Endothelial cell of umbilical vein (primary cell): Measurements from ENCODE around the gene FRY. TPM values are rescaled to one million over a fixed set of nuclear protein-coding genes. Genes with fewer than 3 reads are reported as not detected.

ENCODE experiments used
- BruUV-seq: library from RNA; stranded (reverse); fragments of 400-500 nt; replicated peaks from 2 replicates; lab custom pipeline; 2021; lab: Mats Ljungman, UMichigan
- CTCF ChIA-PET: fragments of 300-600, 350-600 bp; sonication (Branson Sonifier 250); formaldehyde crosslinking; loops from one replicate; lab custom pipeline; 2021; ENCODE audit warnings: antibody characterized with exemption, inconsistent platforms; lab: Charles Lee
- POLR2A ChIA-PET: fragments of 300-600, 350-600 bp; sonication (Branson Sonifier 250); formaldehyde crosslinking; loops from one replicate; lab custom pipeline; 2021; ENCODE audit warnings: antibody characterized with exemption, inconsistent platforms; lab: Charles Lee
- DNase-seq: peaks from one replicate; pipeline ENCODE4 v3.0.0-alpha.2; 2011; ENCODE audit warnings: low read depth, low spot score
- FAIRE-seq: peaks from 2 replicates; lab custom pipeline; 2011; peaks lifted over from hg19 to GRCh38; lab: Jason Lieb, UNC
- H2AFZ ChIP-seq: 2 replicates; pipeline ENCODE4 v1.6.0; 2012; ENCODE audit warnings: low read depth, low read length, control low read depth, inconsistent platforms
- H3K27ac ChIP-seq: 2 replicates; pipeline ENCODE4 v1.5.1; 2011; ENCODE audit warnings: low read depth, mild to moderate bottlenecking, control low read depth, low read length, moderate library complexity; ENCODE audit not compliant: insufficient read depth
- H3K27me3 ChIP-seq, 2 experiments: 2 replicates each; pipeline versions ENCODE4 v1.6.0 to v1.6.1; 2011; ENCODE audit warnings: low read length in 2 of 2, mixed read lengths in 1 of 2; ENCODE audit not compliant: control insufficient read depth in 2 of 2, insufficient read depth in 2 of 2
- H3K36me3 ChIP-seq, 2 experiments: 2 replicates in 1 of 2; 3 replicates in 1 of 2; pipeline ENCODE4 v1.5.1; 2011; ENCODE audit warnings: low read length in 2 of 2, mild to moderate bottlenecking in 1 of 2, moderate library complexity in 1 of 2; ENCODE audit not compliant: control insufficient read depth in 2 of 2, insufficient read depth in 2 of 2; ENCODE audit errors: extremely low read depth in 1 of 2
- H3K4me1 ChIP-seq: 3 replicates; pipeline ENCODE4 v1.5.1; 2011; ENCODE audit warnings: mild to moderate bottlenecking, low read length; ENCODE audit not compliant: control insufficient read depth, insufficient read depth; ENCODE audit errors: extremely low read depth
- H3K4me2 ChIP-seq: 2 replicates; pipeline ENCODE4 v1.6.1; 2011; ENCODE audit warnings: low read length, control low read depth, mixed read lengths; ENCODE audit not compliant: insufficient read depth
- H3K4me3 ChIP-seq, 3 experiments: fragments of 200-600 bp in 1 of 3; sonication (generic), shearing (Covaris generic) in 1 of 3; replicated peaks in 1 of 3; 2 replicates each; pipeline ENCODE4 v1.5.1; 2011 to 2016; ENCODE audit warnings: control low read depth in 3 of 3, low read length in 3 of 3, mild to moderate bottlenecking in 2 of 3, inconsistent platforms in 1 of 3, low read depth in 1 of 3, moderate library complexity in 1 of 3; ENCODE audit not compliant: insufficient read depth in 1 of 3
- H3K79me2 ChIP-seq: 2 replicates; pipeline ENCODE4 v1.6.0; 2012; ENCODE audit warnings: low read length, inconsistent platforms; ENCODE audit not compliant: control insufficient read depth, insufficient read depth
- H3K9ac ChIP-seq: replicated peaks from 2 replicates; pipeline ENCODE3; 2011; ENCODE audit warnings: low read length, control low read depth; ENCODE audit not compliant: insufficient read depth; ENCODE audit errors: extremely low read depth
- H3K9me1 ChIP-seq: replicated peaks from 3 replicates; pipeline ENCODE4 v1.6.0; 2011; ENCODE audit warnings: mild to moderate bottlenecking, low read length; ENCODE audit not compliant: control insufficient read depth, insufficient read depth; ENCODE audit errors: extremely low read depth
- H3K9me3 ChIP-seq: replicated peaks from 2 replicates; pipeline ENCODE4 v1.5.1; 2012; ENCODE audit warnings: low read length, inconsistent platforms; ENCODE audit not compliant: control insufficient read depth, insufficient read depth
- H4K20me1 ChIP-seq: replicated peaks from 2 replicates; pipeline ENCODE3; 2011; ENCODE audit warnings: mild to moderate bottlenecking, low read length; ENCODE audit not compliant: control insufficient read depth, insufficient read depth; ENCODE audit errors: extremely low read depth
- CTCF ChIP-seq, 2 donors: IDR thresholded peaks; 1 replicate in 1 of 2; 2 replicates in 1 of 2; pipeline ENCODE4 v1.5.1; 2011; ENCODE audit warnings: low read length in 2 of 2, mild to moderate bottlenecking in 2 of 2, moderate library complexity in 2 of 2, control low read depth in 1 of 2, inconsistent platforms in 1 of 2, low read depth in 1 of 2; ENCODE audit not compliant: insufficient read depth in 1 of 2; ENCODE audit errors: extremely low read depth in 1 of 2
- EZH2 ChIP-seq: IDR thresholded peaks from 2 replicates; pipeline ENCODE4 v1.6.1; 2012; ENCODE audit warnings: borderline replicate concordance, low read depth, mild to moderate bottlenecking, moderate library complexity, low read length, inconsistent platforms; ENCODE audit not compliant: severe bottlenecking
- FOS ChIP-seq: IDR thresholded peaks from 2 replicates; pipeline ENCODE4 v1.6.1; 2011; ENCODE audit warnings: mild to moderate bottlenecking, low read length, moderate library complexity, borderline replicate concordance; ENCODE audit not compliant: insufficient read depth
- GATA2 ChIP-seq: IDR thresholded peaks from 2 replicates; pipeline ENCODE4 v1.7.0; 2011; ENCODE audit warnings: low read depth, mild to moderate bottlenecking, moderate library complexity, mixed read lengths, low read length; ENCODE audit not compliant: insufficient read length, insufficient read depth
- JUN ChIP-seq: IDR thresholded peaks from 2 replicates; pipeline ENCODE4 v1.6.1; 2011; ENCODE audit warnings: borderline replicate concordance, low read depth; ENCODE audit not compliant: insufficient read length, insufficient read depth
- MAX ChIP-seq: IDR thresholded peaks from 2 replicates; pipeline ENCODE4 v1.6.1; 2011; ENCODE audit not compliant: insufficient read depth, insufficient read length
- MYC ChIP-seq: IDR thresholded peaks from one replicate; pipeline ENCODE4 v1.6.1; 2011; ENCODE audit warnings: mild to moderate bottlenecking, low read depth, low read length
- POLR2A ChIP-seq: IDR thresholded peaks from 2 replicates; pipeline ENCODE4 v1.6.1; 2012; ENCODE audit warnings: low read depth, mild to moderate bottlenecking, control low read depth, low read length
- POLR2AphosphoS5 ChIP-seq: IDR thresholded peaks from 2 replicates; pipeline ENCODE4 v1.6.1; 2012; ENCODE audit warnings: low read depth, mild to moderate bottlenecking, control low read depth, low read length, moderate library complexity; ENCODE audit not compliant: insufficient read depth
- dilution Hi-C: fragments of 300-500 bp; cut with MboI; formaldehyde crosslinking; loops from one replicate; pipeline ENCODE4 v1.15.0; 2019; ENCODE audit warnings: low sequenced_read_pairs; ENCODE audit not compliant: extremely low pct_ligation_motif_present
- intact Hi-C: fragments of 100-400 bp; cut with micrococcal nuclease; formaldehyde crosslinking; loops from one replicate; pipeline ENCODE4 v1.10.0; 2022
- polyA plus RNA-seq, 4 experiments: library from polyadenylated mRNA; depleted of rRNA in 3 of 4; stranded (reverse) in 3 of 4; unstranded in 1 of 4; fragments of >200 nt; gene quantifications; 2 replicates each; pipeline versions ENCODE4 v1.2.1 to v1.2.3, GENCODE V29; 2011 to 2012; ENCODE audit warnings: missing spikeins in 1 of 4
- total RNA-seq: library from RNA; stranded (reverse); gene quantifications from 2 replicates; pipeline ENCODE4 v1.2.3, GENCODE V29; 2021

The FRY gene
- total and polyA plus RNA-seq, 2 donors (not counting 3 experiments of a cell fraction or from before 2014, with no cell fraction given), result 57.3 to 75.8 TPM

GRCh38 chr13:32262619-32263018 is 231.0 kb downstream of the FRY start:
- DNase-seq (peak; percentile 35), FAIRE-seq (no peak)
- peak overlapping the region; percentile 93 for H3K4me2 ChIP-seq
- H3K27ac ChIP-seq, result peak overlapping the region; percentile 86
- H3K27me3 ChIP-seq, result no peaks in the 10 kb centered on the region
- no peaks in the 10 kb centered on the region for H3K9me1 ChIP-seq
- dilution Hi-C loops (no loop called here), intact Hi-C loops (no loop called here)
- peak overlapping the region; percentile 86 for H3K9ac ChIP-seq
- peaks cover 78% of the 10 kb centered on the region for H3K4me1 ChIP-seq
- CTCF ChIA-PET, result interaction anchor here (0.8 to 3.8 kb wide), 3 partner anchors 16 to 25 kb away, joined by 3 to 31 read pairs (median 15); no protein-coding TSS in a partner anchor
- peaks cover 0 to 12% of the 10 kb centered on the region in 2 experiments for H3K36me3 ChIP-seq
- no peak for TF ChIP-seq EZH2
- TF ChIP-seq MAX, result no peak
- TF ChIP-seq FOS, result no peak
- no peak for TF ChIP-seq JUN
- TF ChIP-seq POLR2A, result no peak
- no peak for TF ChIP-seq CTCF (IDR thresholded peaks at IDR 0.05; ENCODE audit: extremely low read depth in 1 of 2, insufficient read depth in 1 of 2, low read depth in 1 of 2, low read length in 2 of 2)
- TF ChIP-seq MYC, result no peak
- TF ChIP-seq POLR2AphosphoS5, result no peak
- no peak for TF ChIP-seq GATA2
- H2AFZ ChIP-seq, result no peak overlapping the region
- peak overlapping the region; percentile 36 to 75 (median 43) for H3K4me3 ChIP-seq
- no peaks in the 10 kb centered on the region for H4K20me1 ChIP-seq
- H3K79me2 ChIP-seq, result peaks cover 25% of the 10 kb centered on the region
- POLR2A ChIA-PET, result no interaction called here
- no peaks in the 10 kb centered on the region for H3K9me3 ChIP-seq
- BruUV-seq, result no TSS peak
